Chondrocyte (in vitro differentiated cells): ENCODE results near the gene EXTL2. TPM values are rescaled to one million over a fixed set of nuclear protein-coding genes. Genes with fewer than 3 reads are reported as not detected.

Experiments used
- DNase-seq: peaks from one replicate; pipeline ENCODE4 v3.0.0; 2021; ENCODE audit warnings: mixed read lengths, low spot score
- H3K27ac Mint-ChIP-seq: one replicate; pipeline ENCODE4 v1.8.0; 2021; ENCODE audit warnings: mild to moderate bottlenecking, moderate library complexity, mixed read lengths; ENCODE audit not compliant: unreplicated experiment
- H3K27me3 Mint-ChIP-seq: 2 replicates; pipeline ENCODE4 v1.8.0; 2021; ENCODE audit warnings: low read depth, mixed read lengths
- H3K36me3 Mint-ChIP-seq: 2 replicates; pipeline ENCODE4 v1.8.0; 2021; ENCODE audit warnings: low read depth, mixed read lengths
- H3K4me1 Mint-ChIP-seq: 2 replicates; pipeline ENCODE4 v1.8.0; 2021; ENCODE audit warnings: low read depth, mild to moderate bottlenecking, mixed read lengths
- H3K4me3 Mint-ChIP-seq: one replicate; pipeline ENCODE4 v1.8.0; 2021; ENCODE audit warnings: mild to moderate bottlenecking, moderate library complexity, mixed read lengths; ENCODE audit not compliant: unreplicated experiment
- H3K9me3 Mint-ChIP-seq: 2 replicates; pipeline ENCODE4 v1.8.0; 2021; ENCODE audit warnings: low read depth, mixed read lengths
- CTCF ChIP-seq: fragments of 200-600 bp; sonication (generic); IDR thresholded peaks from 2 replicates; pipeline ENCODE4 v1.5.0; 2021; ENCODE audit warnings: antibody characterized with exemption, mild to moderate bottlenecking, moderate library complexity
- total RNA-seq: library from RNA; stranded (reverse); gene quantifications from 3 replicates; pipeline ENCODE4 v1.2.1, GENCODE V29; 2021

Gene EXTL2
- total RNA-seq, 1 donor from 2014 or later: 24.7 TPM

- no peaks in the 10 kb centered on the region for H3K9me3 Mint-ChIP-seq
- H3K4me1 Mint-ChIP-seq: peaks cover 14% of the 10 kb centered on the region
- H3K27me3 Mint-ChIP-seq: no peaks in the 10 kb centered on the region
- H3K27ac Mint-ChIP-seq: no peak overlapping the region
- no peak overlapping the region for H3K4me3 Mint-ChIP-seq
- TF ChIP-seq CTCF: no peak
- DNase-seq: no peak
- H3K36me3 Mint-ChIP-seq: peaks cover 4% of the 10 kb centered on the region
Measured at GRCh38 chr1:100881687-100882086, 13.0 kb downstream of the EXTL2 start.

DNA sequence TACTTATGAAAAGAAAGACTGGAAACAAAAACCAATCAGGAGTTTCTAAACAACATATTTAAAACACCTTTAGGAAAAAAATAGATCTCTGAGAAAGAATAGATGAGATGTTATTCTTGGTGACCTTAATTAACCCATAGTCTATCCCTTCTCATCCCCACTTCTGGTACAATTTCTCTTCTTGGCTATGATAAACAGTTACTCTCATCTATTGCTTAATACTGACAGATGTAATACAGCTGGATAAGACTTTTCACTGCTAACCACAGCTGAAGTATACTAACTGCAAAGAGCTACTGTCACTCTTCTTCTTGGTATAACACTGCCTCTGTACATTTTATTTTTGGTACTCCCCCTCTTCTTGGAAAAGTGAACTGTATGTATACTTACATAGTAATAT lies 15.2 kb downstream of the EXTL2 start:
- H3K27me3 Mint-ChIP-seq: no peaks in the 10 kb centered on the region
- no peak for DNase-seq
- no peak for TF ChIP-seq CTCF
- H3K36me3 Mint-ChIP-seq: peaks cover 11% of the 10 kb centered on the region
- H3K4me3 Mint-ChIP-seq: no peak overlapping the region
- H3K9me3 Mint-ChIP-seq: no peaks in the 10 kb centered on the region
- H3K27ac Mint-ChIP-seq: no peak overlapping the region
- peaks cover 11% of the 10 kb centered on the region for H3K4me1 Mint-ChIP-seq

- Mint-ChIP-seq H3K36me3 (peaks cover 12% of the 10 kb centered on the region), H3K9me3 (no peaks in the 10 kb centered on the region), H3K27me3 (no peaks in the 10 kb centered on the region), H3K4me1 (no peaks in the 10 kb centered on the region), H3K27ac (no peak overlapping the region), H3K4me3 (no peak overlapping the region)
- TF ChIP-seq CTCF: no peak
- no peak for DNase-seq
Measured at GRCh38 chr1:100876291-100876690, 18.4 kb downstream of the EXTL2 start.

DNA sequence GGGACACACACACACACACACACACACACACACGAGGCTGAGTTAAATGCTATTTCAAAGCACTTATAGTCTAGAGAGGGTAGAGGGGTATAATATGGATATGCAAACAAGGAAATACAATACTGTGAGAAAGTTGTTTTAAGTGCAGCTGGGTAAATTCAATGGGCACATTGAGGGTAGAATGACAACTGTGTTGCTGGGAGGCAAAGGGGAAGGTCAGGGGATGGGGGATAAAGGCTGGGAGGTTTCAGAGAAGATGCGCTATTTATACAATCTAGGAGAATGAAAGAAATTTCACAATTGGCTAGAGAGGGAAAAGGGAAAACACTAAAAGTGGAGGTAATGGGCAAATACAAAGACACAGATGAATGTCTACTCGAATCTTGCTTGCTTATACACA lies 19.4 kb downstream of the EXTL2 start:
- Mint-ChIP-seq H3K4me1 (no peaks in the 10 kb centered on the region), H3K4me3 (no peak overlapping the region), H3K27ac (no peak overlapping the region), H3K27me3 (no peaks in the 10 kb centered on the region), H3K9me3 (no peaks in the 10 kb centered on the region), H3K36me3 (peaks cover 12% of the 10 kb centered on the region)
- no peak for DNase-seq
- TF ChIP-seq CTCF: no peak

DNA sequence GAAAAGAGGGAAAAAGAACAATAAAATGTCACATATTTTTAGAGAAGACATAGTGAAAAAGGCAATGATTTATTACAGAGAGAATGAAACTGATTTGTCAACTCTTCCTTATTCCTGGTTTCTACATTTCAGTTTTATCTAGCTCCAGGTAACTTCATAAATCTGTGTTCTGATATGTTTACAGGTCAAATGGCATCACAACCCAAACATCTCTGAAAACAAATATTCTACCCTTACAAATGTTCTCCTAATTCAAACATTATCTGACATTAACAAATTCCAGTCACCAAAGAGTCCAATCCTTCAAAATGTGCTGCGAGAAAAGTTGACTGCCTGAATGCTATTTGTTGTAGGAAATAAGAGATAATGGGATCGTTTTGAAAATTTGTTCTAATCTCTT lies 20.2 kb downstream of the EXTL2 start:
- Mint-ChIP-seq H3K4me1 (no peaks in the 10 kb centered on the region), H3K27ac (no peak overlapping the region), H3K36me3 (peaks cover 12% of the 10 kb centered on the region), H3K27me3 (no peaks in the 10 kb centered on the region), H3K9me3 (no peaks in the 10 kb centered on the region), H3K4me3 (no peak overlapping the region)
- TF ChIP-seq CTCF: no peak
- DNase-seq: no peak
